Endothelial cell of umbilical vein (primary cell): ENCODE results near the gene SP8. TPM values are rescaled to one million over a fixed set of nuclear protein-coding genes. Genes with fewer than 3 reads are reported as not detected.

ENCODE experiments used
- BruUV-seq: library from RNA; stranded (reverse); fragments of 400-500 nt; replicated peaks from 2 replicates; lab custom pipeline; 2021; lab: Mats Ljungman, UMichigan
- CTCF ChIA-PET: fragments of 300-600, 350-600 bp; sonication (Branson Sonifier 250); formaldehyde crosslinking; loops from one replicate; lab custom pipeline; 2021; ENCODE audit warnings: antibody characterized with exemption, inconsistent platforms; lab: Charles Lee
- POLR2A ChIA-PET: fragments of 300-600, 350-600 bp; sonication (Branson Sonifier 250); formaldehyde crosslinking; loops from one replicate; lab custom pipeline; 2021; ENCODE audit warnings: antibody characterized with exemption, inconsistent platforms; lab: Charles Lee
- DNase-seq: peaks from one replicate; pipeline ENCODE4 v3.0.0-alpha.2; 2011; ENCODE audit warnings: low read depth, low spot score
- FAIRE-seq: peaks from 2 replicates; lab custom pipeline; 2011; peaks lifted over from hg19 to GRCh38; lab: Jason Lieb, UNC
- H2AFZ ChIP-seq: 2 replicates; pipeline ENCODE4 v1.6.0; 2012; ENCODE audit warnings: low read depth, low read length, control low read depth, inconsistent platforms
- H3K27ac ChIP-seq: 2 replicates; pipeline ENCODE4 v1.5.1; 2011; ENCODE audit warnings: low read depth, mild to moderate bottlenecking, control low read depth, low read length, moderate library complexity; ENCODE audit not compliant: insufficient read depth
- H3K27me3 ChIP-seq, 2 experiments: 2 replicates each; pipeline versions ENCODE4 v1.6.0 to v1.6.1; 2011; ENCODE audit warnings: low read length in 2 of 2, mixed read lengths in 1 of 2; ENCODE audit not compliant: control insufficient read depth in 2 of 2, insufficient read depth in 2 of 2
- H3K36me3 ChIP-seq, 2 experiments: 2 replicates in 1 of 2; 3 replicates in 1 of 2; pipeline ENCODE4 v1.5.1; 2011; ENCODE audit warnings: low read length in 2 of 2, mild to moderate bottlenecking in 1 of 2, moderate library complexity in 1 of 2; ENCODE audit not compliant: control insufficient read depth in 2 of 2, insufficient read depth in 2 of 2; ENCODE audit errors: extremely low read depth in 1 of 2
- H3K4me1 ChIP-seq: 3 replicates; pipeline ENCODE4 v1.5.1; 2011; ENCODE audit warnings: mild to moderate bottlenecking, low read length; ENCODE audit not compliant: control insufficient read depth, insufficient read depth; ENCODE audit errors: extremely low read depth
- H3K4me2 ChIP-seq: 2 replicates; pipeline ENCODE4 v1.6.1; 2011; ENCODE audit warnings: low read length, control low read depth, mixed read lengths; ENCODE audit not compliant: insufficient read depth
- H3K4me3 ChIP-seq, 3 experiments: fragments of 200-600 bp in 1 of 3; sonication (generic), shearing (Covaris generic) in 1 of 3; replicated peaks in 1 of 3; 2 replicates each; pipeline ENCODE4 v1.5.1; 2011 to 2016; ENCODE audit warnings: control low read depth in 3 of 3, low read length in 3 of 3, mild to moderate bottlenecking in 2 of 3, inconsistent platforms in 1 of 3, low read depth in 1 of 3, moderate library complexity in 1 of 3; ENCODE audit not compliant: insufficient read depth in 1 of 3
- H3K79me2 ChIP-seq: 2 replicates; pipeline ENCODE4 v1.6.0; 2012; ENCODE audit warnings: low read length, inconsistent platforms; ENCODE audit not compliant: control insufficient read depth, insufficient read depth
- H3K9ac ChIP-seq: replicated peaks from 2 replicates; pipeline ENCODE3; 2011; ENCODE audit warnings: low read length, control low read depth; ENCODE audit not compliant: insufficient read depth; ENCODE audit errors: extremely low read depth
- H3K9me1 ChIP-seq: replicated peaks from 3 replicates; pipeline ENCODE4 v1.6.0; 2011; ENCODE audit warnings: mild to moderate bottlenecking, low read length; ENCODE audit not compliant: control insufficient read depth, insufficient read depth; ENCODE audit errors: extremely low read depth
- H3K9me3 ChIP-seq: replicated peaks from 2 replicates; pipeline ENCODE4 v1.5.1; 2012; ENCODE audit warnings: low read length, inconsistent platforms; ENCODE audit not compliant: control insufficient read depth, insufficient read depth
- H4K20me1 ChIP-seq: replicated peaks from 2 replicates; pipeline ENCODE3; 2011; ENCODE audit warnings: mild to moderate bottlenecking, low read length; ENCODE audit not compliant: control insufficient read depth, insufficient read depth; ENCODE audit errors: extremely low read depth
- FOS ChIP-seq: IDR thresholded peaks from 2 replicates; pipeline ENCODE4 v1.6.1; 2011; ENCODE audit warnings: mild to moderate bottlenecking, low read length, moderate library complexity, borderline replicate concordance; ENCODE audit not compliant: insufficient read depth
- GATA2 ChIP-seq: IDR thresholded peaks from 2 replicates; pipeline ENCODE4 v1.7.0; 2011; ENCODE audit warnings: low read depth, mild to moderate bottlenecking, moderate library complexity, mixed read lengths, low read length; ENCODE audit not compliant: insufficient read length, insufficient read depth
- POLR2AphosphoS5 ChIP-seq: IDR thresholded peaks from 2 replicates; pipeline ENCODE4 v1.6.1; 2012; ENCODE audit warnings: low read depth, mild to moderate bottlenecking, control low read depth, low read length, moderate library complexity; ENCODE audit not compliant: insufficient read depth
- dilution Hi-C: fragments of 300-500 bp; cut with MboI; formaldehyde crosslinking; loops from one replicate; pipeline ENCODE4 v1.15.0; 2019; ENCODE audit warnings: low sequenced_read_pairs; ENCODE audit not compliant: extremely low pct_ligation_motif_present
- intact Hi-C: fragments of 100-400 bp; cut with micrococcal nuclease; formaldehyde crosslinking; loops from one replicate; pipeline ENCODE4 v1.10.0; 2022
- polyA plus RNA-seq, 4 experiments: library from polyadenylated mRNA; depleted of rRNA in 3 of 4; stranded (reverse) in 3 of 4; unstranded in 1 of 4; fragments of >200 nt; gene quantifications; 2 replicates each; pipeline versions ENCODE4 v1.2.1 to v1.2.3, GENCODE V29; 2011 to 2012; ENCODE audit warnings: missing spikeins in 1 of 4
- total RNA-seq: library from RNA; stranded (reverse); gene quantifications from 2 replicates; pipeline ENCODE4 v1.2.3, GENCODE V29; 2021

The SP8 gene
- total and polyA plus RNA-seq, 2 donors (not counting 3 experiments of a cell fraction or from before 2014, with no cell fraction given) = 0.38 to 0.92 TPM

- no peak overlapping the region for H3K4me2 ChIP-seq
- no peak overlapping the region for H3K4me3 ChIP-seq
- ChIA-PET CTCF (interaction anchor here (0.9 kb wide), 1 partner anchor 9 kb away, joined by 3 read pairs; no protein-coding TSS in a partner anchor), POLR2A (no interaction called here)
- H3K36me3 ChIP-seq = no peaks in the 10 kb centered on the region
- no peak overlapping the region for H3K9ac ChIP-seq
- no peaks in the 10 kb centered on the region for H3K79me2 ChIP-seq
- no peak overlapping the region for H2AFZ ChIP-seq
- H4K20me1 ChIP-seq = no peaks in the 10 kb centered on the region
- H3K27ac ChIP-seq = no peak overlapping the region
- intact Hi-C loops (no loop called here), dilution Hi-C loops (no loop called here)
- no peaks in the 10 kb centered on the region for H3K9me3 ChIP-seq
- TF ChIP-seq FOS (no peak), POLR2AphosphoS5 (no peak), GATA2 (no peak)
- H3K27me3 ChIP-seq = no peaks in the 10 kb centered on the region
- no peaks in the 10 kb centered on the region for H3K9me1 ChIP-seq
- FAIRE-seq (no peak), DNase-seq (no peak)
- no TSS peak for BruUV-seq
- no peaks in the 10 kb centered on the region for H3K4me1 ChIP-seq
Observed at GRCh38 chr7:20735346-20736065, 51.2 kb downstream of the SP8 start.

Other genes with a start within 250 kb of the SP8 start
- not detected in 2 replicates for gene ABCB5, start 171.2 kb downstream of the SP8 start, total RNA-seq
- gene ABCB5, start 171.2 kb downstream of the SP8 start, polyA plus RNA-seq = not detected in 2 replicates